Adipose tissue (tissue), 3 donors: ENCODE data around the gene MYL2. TPM values are rescaled to one million over a fixed set of nuclear protein-coding genes. Genes with fewer than 3 reads are reported as not detected.

Source experiments
- H3K27ac ChIP-seq: one replicate; pipeline ENCODE4 v1.5.1; 2013; ENCODE audit warnings: low read depth, low read length
- WGBS, 3 donors: extraction: QIAGEN DNeasy Blood & Tissue Kit; methylation state at CpG; one replicate each; pipeline ENCODE4 v1.1.7; 2013; 5-methylcytosine and 5-hydroxymethylcytosine counted together
- polyA plus RNA-seq, 3 donors: library from polyadenylated mRNA; stranded (reverse); fragments of 200-250 nt; gene quantifications; one replicate each; pipeline ENCODE4 v1.2.3, GENCODE V29; 2013
- donor health status: healthy with polysubstance abuse.
- donor health status: Bipolar disorder and iron deficiency.
- donor health status: healthy.

Gene MYL2
- polyA plus RNA-seq, 3 donors = 1.5 to 20.0 (median 10.7) TPM

DNA sequence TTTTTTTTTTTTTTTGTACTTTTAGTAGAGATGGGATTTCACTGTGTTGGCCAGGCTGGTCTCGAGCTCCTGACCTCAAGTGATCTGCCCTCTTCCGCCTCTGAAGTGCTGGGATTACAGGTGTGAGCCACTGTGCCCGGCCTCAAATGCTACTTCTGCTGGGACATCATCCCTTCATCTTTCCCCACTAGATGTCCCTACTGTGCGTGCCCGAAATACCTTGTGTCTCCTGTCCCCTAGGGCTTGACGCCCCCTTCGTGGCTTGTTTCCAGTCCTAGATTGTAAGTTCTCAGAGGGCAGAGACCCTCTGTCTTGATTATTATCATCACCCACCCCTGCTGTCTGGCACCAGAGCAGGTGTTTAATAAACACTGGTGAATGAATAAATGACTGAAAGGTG, 58.6 kb downstream of the MYL2 start:
- WGBS, 3 donors = 62 to 89% (median 88%) methylated on average over 7 of the region's 7 CpGs
- H3K27ac ChIP-seq = no peak overlapping the region

Other genes starting within 250 kb of the MYL2 start
- gene HVCN1, start 231.5 kb downstream of the MYL2 start, polyA plus RNA-seq = 1 to 10 TPM; 1.3 to 6.7 (median 4.7) TPM
- 10 to 100 TPM; 58.1 to 92.9 (median 59.2) TPM for gene PPP1CC, start 177.7 kb downstream of the MYL2 start, polyA plus RNA-seq
- gene CCDC63, start 73.6 kb downstream of the MYL2 start, polyA plus RNA-seq = not detected
- under 1 TPM in 2 of 3 donors, not detected in 1; 0.01 to 0.04 TPM for gene CUX2, start 113.6 kb upstream of the MYL2 start, polyA plus RNA-seq